Large intestine (tissue), 3 donors: ENCODE data around the gene KIF4A. TPM values are rescaled to one million over a fixed set of nuclear protein-coding genes. Genes with fewer than 3 reads are reported as not detected.
"Not testable (repeated sequence)": the region's sequence is repeated elsewhere in the genome, so short reads cannot be mapped to it uniquely, and the experiment has no call there.

Experiments used
- DNase-seq, 2 donors: peaks; one replicate each; pipeline versions ENCODE4 v3.0.0 to v3.0.0-alpha.2; 2013
- H3K27ac ChIP-seq: one replicate; pipeline ENCODE4 v1.5.1; 2013; ENCODE audit warnings: low read length
- H3K27me3 ChIP-seq: 2 replicates; pipeline ENCODE4 v1.6.1; 2013; ENCODE audit warnings: low read length; ENCODE audit not compliant: control insufficient read depth, insufficient read depth
- H3K36me3 ChIP-seq: 2 replicates; pipeline ENCODE4 v1.6.1; 2013; ENCODE audit warnings: low read length; ENCODE audit not compliant: control insufficient read depth, insufficient read depth
- H3K4me1 ChIP-seq: one replicate; pipeline ENCODE4 v1.6.1; 2013; ENCODE audit warnings: low read length; ENCODE audit not compliant: control insufficient read depth, insufficient read depth
- H3K4me3 ChIP-seq: one replicate; pipeline ENCODE4 v1.5.1; 2013; ENCODE audit warnings: low read length
- H3K9me3 ChIP-seq: one replicate; pipeline ENCODE4 v1.6.1; 2013; ENCODE audit warnings: mild to moderate bottlenecking, low read depth, low read length, moderate library complexity; ENCODE audit not compliant: control insufficient read depth
- WGBS: methylation state at CpG from one replicate; pipeline ENCODE4 v1.1.5; 2013; ENCODE audit warnings: low lambda C conversion rate; ENCODE audit not compliant: insufficient coverage; 5-methylcytosine and 5-hydroxymethylcytosine counted together
- polyA plus RNA-seq: library from polyadenylated mRNA; unstranded; fragments of 120-200 nt; gene quantifications from one replicate; pipeline ENCODE4 v1.2.1, GENCODE V29; 2013

Gene KIF4A
- polyA plus RNA-seq, 1 donor = 7.7 TPM

DNA sequence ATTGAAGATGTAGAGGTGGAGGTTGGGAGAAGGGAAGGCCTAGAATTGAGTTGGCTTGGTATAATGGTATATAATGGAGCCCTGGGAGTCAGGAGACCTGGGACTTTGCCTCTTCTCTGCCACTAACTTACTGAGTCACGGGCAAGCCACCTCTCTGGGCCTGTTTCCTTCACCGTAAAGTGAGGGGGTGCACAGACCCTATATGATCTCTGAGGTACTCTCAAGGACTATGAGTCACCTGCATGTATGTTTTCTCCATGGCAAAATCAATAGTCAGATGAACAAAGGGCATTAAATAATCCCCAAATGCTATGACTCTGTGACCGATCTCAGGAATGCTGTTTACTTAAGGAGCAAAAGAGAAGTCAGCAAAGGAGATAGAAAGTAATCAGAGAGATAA, 35.0 kb upstream of the KIF4A start:
- Histone ChIP-seq H3K27me3 (no peaks in the 10 kb centered on the region), H3K27ac (peak overlapping the region; percentile 26), H3K36me3 (no peaks in the 10 kb centered on the region), H3K4me3 (no peak overlapping the region), H3K4me1 (peaks cover 5% of the 10 kb centered on the region), H3K9me3 (no peaks in the 10 kb centered on the region)
- WGBS = no CpG with 5 or more reads among the region's 3 CpGs
- peak; percentile 12 to 63 for DNase-seq

DNA sequence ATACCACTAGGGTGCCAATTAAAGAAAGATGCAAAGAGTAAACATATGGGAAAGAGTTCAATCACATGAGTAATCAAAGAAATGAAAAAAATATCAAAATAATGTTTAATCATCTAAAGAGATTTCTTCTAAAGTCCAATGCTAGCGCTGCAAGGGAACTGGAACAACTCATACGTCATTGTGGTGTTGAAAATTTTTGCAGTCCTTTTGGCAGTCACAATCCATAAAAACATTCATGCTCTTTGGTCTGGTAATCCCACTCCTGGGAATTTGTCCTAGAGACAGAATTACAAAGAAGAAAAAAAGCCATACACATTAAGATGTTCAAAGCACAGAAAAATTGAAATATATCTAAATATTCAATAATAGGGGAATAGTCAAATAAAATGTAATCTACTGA, 34.5 kb upstream of the KIF4A start:
- peaks cover 5% of the 10 kb centered on the region for H3K4me1 ChIP-seq
- no peak overlapping the region for H3K27ac ChIP-seq
- no peaks in the 10 kb centered on the region for H3K27me3 ChIP-seq
- no peaks in the 10 kb centered on the region for H3K36me3 ChIP-seq
- no peak overlapping the region for H3K4me3 ChIP-seq
- no peaks in the 10 kb centered on the region for H3K9me3 ChIP-seq
- no CpG with 5 or more reads among the region's 2 CpGs for WGBS
- DNase-seq = no peak

DNA sequence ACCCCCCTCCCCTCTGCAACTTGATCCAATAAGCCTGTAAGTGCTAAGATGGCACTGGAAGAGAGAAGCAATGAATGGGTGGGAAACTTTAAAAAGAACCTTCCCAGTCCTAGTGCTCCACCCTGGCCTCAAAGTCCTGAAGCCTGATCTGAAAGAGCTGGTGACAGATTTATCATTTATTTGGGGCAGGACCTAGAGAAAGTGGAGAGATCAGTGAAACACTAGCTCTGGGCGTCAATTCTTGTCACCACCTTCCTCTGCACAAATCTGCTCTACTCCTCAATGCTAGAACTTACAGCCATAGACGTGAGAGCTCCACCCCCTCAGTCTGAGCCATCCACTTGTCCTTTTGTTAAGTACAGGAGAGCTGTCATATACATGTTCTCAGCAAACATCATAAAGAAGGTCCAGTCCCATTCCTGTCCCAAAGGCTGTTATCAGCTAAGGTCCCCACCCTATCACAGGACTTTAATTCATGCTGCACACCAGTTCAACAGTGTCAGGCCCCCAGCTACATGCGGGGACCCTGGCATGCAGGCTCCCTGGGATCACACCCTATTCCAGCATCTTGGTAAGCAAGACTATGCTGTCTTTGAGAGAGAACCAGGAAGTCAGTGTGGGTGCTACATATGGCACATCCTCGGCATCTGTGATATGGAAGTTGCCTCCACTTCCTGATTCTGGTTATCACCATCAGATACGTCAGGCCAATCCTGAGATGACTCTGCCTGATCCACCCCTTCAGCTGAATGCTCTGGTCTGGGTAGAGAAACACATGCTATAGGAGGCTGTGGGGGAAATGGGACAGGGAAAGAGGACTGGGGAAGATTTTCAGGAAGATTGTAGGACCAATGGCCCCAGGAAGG, 32.2 kb upstream of the KIF4A start:
- Histone ChIP-seq H3K27ac (no peak overlapping the region), H3K9me3 (no peaks in the 10 kb centered on the region), H3K4me3 (no peak overlapping the region), H3K27me3 (no peaks in the 10 kb centered on the region), H3K36me3 (no peaks in the 10 kb centered on the region), H3K4me1 (peaks cover 5% of the 10 kb centered on the region)
- no CpG with 5 or more reads among the region's 5 CpGs for WGBS
- peak in 1 of 2 donors; percentile 30 for DNase-seq

DNA sequence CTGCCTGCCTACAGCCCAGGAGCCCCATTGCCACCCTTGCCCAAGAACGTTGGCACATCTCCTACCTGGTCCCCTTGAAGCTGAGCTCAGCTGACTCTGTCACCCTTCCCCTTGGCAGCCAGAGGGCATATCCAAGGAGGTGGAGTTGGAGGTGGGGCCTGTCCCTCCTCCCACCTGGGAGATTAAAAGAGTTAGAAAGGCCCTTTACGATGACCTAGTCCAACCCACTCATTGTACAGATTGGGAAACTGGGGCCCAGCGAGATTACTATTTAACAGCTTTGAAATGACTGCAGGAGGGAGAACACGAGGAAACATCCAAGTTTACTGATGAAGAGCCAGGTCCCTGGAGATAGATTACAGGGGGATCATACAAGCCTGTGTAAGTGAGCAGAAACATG, 29.8 kb upstream of the KIF4A start, which contains the start of gene P2RY4:
TSS of gene P2RY4 (minus strand) at position 101 of the 400 bp plus-strand sequence. CDS start 580 bp downstream, outside the sequence.
- Histone ChIP-seq H3K4me3 (no peak within 1 kb of the TSS), H3K4me1 (no peaks in the 10 kb centered on the region), H3K27me3 (no peaks in the 10 kb centered on the region), H3K27ac (no peak within 1 kb of the TSS), H3K36me3 (no peaks in the 10 kb centered on the region), H3K9me3 (no peaks in the 10 kb centered on the region)
- DNase-seq = peak; percentile 24 to 37
- no CpG with 5 or more reads among the region's 4 CpGs for WGBS

DNA sequence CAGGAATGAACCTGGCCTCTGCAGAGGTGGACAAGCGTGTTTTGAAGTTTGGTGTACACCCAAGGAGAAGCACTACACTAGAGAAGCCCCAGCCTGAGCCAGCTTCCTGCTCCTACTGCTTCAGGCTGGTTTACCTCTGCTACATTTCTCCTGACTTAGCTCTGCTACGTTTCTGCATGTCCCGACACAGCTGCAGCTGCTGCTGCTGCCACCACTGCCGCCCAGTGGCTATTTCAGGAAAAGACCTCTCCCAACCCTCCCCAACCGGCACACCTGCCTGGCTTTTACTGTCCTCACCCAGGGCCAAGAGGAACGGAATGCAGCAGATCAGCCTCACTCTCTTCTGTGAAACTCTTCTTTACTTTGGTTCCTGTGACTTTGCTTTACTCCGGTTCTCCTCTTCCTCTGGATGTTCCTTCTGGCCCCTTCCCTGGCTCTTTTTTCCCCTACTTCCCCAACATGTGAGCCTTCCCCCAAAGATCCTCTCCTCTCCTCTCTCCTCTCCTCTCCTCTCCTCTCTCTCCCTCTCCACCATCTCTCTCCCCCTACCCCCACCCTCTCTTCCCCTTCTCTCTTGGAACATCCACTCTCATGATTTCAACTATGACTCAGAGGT, 26.8 kb upstream of the KIF4A start:
- Histone ChIP-seq H3K36me3 (no peaks in the 10 kb centered on the region), H3K4me3 (no peak overlapping the region), H3K9me3 (no peaks in the 10 kb centered on the region), H3K4me1 (no peaks in the 10 kb centered on the region), H3K27ac (no peak overlapping the region), H3K27me3 (no peaks in the 10 kb centered on the region)
- 0% methylated on average over 1 of the region's 7 CpGs for WGBS
- DNase-seq = peak; percentile 38 to 57

DNA sequence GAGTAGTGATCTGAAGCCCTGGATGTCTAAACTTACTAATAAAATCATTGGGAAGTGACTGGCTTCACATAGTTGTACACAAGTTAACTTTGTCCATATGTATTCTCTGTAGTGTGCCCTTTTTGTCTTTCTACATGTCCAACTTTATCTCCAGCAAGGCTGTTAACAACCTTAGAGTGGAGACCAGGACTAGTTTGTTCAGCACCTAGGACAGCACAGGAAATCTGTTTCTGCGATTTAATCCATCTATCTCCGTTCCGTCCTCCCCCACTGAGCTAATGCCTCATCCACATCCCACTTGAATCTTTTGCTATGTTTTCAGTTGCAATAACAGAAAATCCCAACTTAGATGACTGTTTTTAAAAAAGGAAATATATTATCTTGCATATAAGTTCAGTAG, 25.1 kb upstream of the KIF4A start:
- no peaks in the 10 kb centered on the region for H3K36me3 ChIP-seq
- H3K27me3 ChIP-seq = no peaks in the 10 kb centered on the region
- no peak for DNase-seq
- no CpG with 5 or more reads among the region's 3 CpGs for WGBS
- H3K27ac ChIP-seq = no peak overlapping the region
- H3K9me3 ChIP-seq = no peaks in the 10 kb centered on the region
- H3K4me1 ChIP-seq = no peaks in the 10 kb centered on the region
- H3K4me3 ChIP-seq = no peak overlapping the region

DNA sequence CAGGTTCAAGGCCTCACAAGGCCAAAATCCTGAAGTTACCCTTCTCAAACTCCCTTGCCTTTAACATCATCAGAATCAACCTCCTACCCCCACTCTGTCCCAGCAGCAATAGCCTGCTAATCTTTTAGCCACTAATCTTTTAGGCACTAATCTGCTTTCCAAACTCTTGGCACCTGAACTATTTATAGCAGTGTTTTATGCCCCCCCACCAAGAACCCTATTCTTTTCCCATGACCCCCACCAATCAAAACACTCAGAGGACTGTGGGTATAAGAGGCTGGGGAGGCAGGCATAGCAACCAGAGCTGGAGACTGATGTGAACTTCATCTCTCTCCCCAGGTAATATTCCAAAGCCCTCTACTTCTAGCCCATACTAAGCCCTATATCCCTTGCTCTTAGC, 21.9 kb upstream of the KIF4A start, which contains the start of gene ARR3:
TSS of gene ARR3 (plus strand) at position 301 of the 400 bp plus-strand sequence. CDS start 1,052 bp downstream, outside the sequence.
- no peaks in the 10 kb centered on the region for H3K9me3 ChIP-seq
- no peak within 1 kb of the TSS for H3K27ac ChIP-seq
- H3K36me3 ChIP-seq = no peaks in the 10 kb centered on the region
- no peak for DNase-seq
- H3K4me1 ChIP-seq = no peaks in the 10 kb centered on the region
- no peak within 1 kb of the TSS for H3K4me3 ChIP-seq
- no peaks in the 10 kb centered on the region for H3K27me3 ChIP-seq

DNA sequence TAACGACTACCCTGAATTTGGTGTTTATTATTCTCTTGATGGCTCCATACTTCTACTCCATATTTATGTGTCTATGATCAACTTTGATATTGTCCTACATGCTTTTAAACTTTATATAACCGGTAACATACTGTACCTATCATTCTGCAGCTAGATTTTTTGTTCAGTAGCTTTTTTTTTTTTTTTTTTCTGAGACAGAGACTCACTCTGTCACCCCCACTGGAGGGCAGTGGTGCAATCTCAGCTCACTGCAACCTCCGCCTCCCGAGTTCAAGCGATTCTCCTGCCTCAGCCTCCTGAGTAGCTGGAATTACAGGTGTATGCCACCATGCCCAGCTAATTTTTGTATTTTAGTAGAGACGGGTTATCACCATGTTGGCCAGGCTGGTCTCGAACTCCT, 15.9 kb upstream of the KIF4A start:
- not testable (repeated sequence) for H3K9me3 ChIP-seq, H3K36me3 ChIP-seq, H3K4me1 ChIP-seq, H3K27ac ChIP-seq, DNase-seq, H3K27me3 ChIP-seq, H3K4me3 ChIP-seq
- WGBS = no CpG with 5 or more reads among the region's 7 CpGs

DNA sequence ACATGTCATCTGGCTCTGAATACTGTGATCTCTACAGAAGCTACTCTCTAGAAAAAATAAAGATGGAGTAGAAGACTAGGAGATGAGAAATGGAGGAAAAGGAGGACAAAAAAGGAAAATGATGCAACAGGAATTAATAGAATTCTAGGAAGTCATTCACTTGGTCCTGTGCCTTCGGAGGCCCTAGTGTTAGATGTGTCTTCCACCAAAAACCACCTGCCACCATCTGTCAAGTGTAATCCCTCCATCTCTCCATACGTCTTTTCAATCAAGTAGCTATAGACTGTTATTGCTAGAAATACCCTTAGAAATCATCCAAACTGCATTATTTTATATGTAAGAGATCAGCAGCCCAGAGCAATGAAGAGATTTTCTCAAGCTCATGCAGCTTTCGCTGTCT, 10.8 kb upstream of the KIF4A start:
- no peaks in the 10 kb centered on the region for H3K4me1 ChIP-seq
- DNase-seq = no peak
- WGBS = 100% methylated on average over 1 of the region's 3 CpGs
- no peaks in the 10 kb centered on the region for H3K9me3 ChIP-seq
- no peak overlapping the region for H3K27ac ChIP-seq
- no peaks in the 10 kb centered on the region for H3K36me3 ChIP-seq
- no peak overlapping the region for H3K4me3 ChIP-seq
- H3K27me3 ChIP-seq = no peaks in the 10 kb centered on the region

DNA sequence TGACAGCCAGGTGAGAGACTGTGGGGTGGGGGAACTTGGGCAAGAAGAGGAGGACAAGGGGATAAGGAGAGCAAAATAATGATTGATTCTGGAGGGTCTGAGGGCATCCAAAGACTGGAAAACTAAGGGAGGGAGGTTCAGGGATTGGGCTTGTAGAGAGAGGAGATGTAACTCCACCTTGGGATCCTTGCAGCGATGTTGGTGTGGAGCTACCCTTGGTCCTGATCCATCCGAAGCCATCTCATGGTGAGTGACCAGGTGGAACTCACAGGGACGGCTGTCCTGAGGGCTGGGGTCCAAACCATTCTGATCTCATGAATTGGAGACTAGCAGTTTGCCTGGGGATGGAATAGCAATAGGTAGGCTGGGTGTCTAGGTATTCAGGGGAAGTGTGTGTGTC, 9.3 kb upstream of the KIF4A start:
- DNase-seq = no peak
- H3K9me3 ChIP-seq = no peaks in the 10 kb centered on the region
- WGBS = no CpG with 5 or more reads among the region's 3 CpGs
- H3K4me3 ChIP-seq = no peak overlapping the region
- H3K27ac ChIP-seq = no peak overlapping the region
- no peaks in the 10 kb centered on the region for H3K4me1 ChIP-seq
- H3K36me3 ChIP-seq = peaks cover 3% of the 10 kb centered on the region
- no peaks in the 10 kb centered on the region for H3K27me3 ChIP-seq
